NCI-H2171 (cell line): ENCODE data around the gene ITGB7.
"Not testable (repeated sequence)": the region's sequence is repeated elsewhere in the genome, so short reads cannot be mapped to it uniquely, and the experiment has no call there.

Experiments used
- DNase-seq: peaks from one replicate; lab custom pipeline; 2025; lab: John Stamatoyannopoulos, UW

The ITGB7 gene

GRCh38 chr12:53217051-53217930 is 10.2 kb upstream of the ITGB7 start:
- no peak for DNase-seq

- DNase-seq: no peak
Measured at GRCh38 chr12:53215497-53215896, 8.4 kb upstream of the ITGB7 start.

GRCh38 chr12:53214687-53215455 is 7.8 kb upstream of the ITGB7 start:
- DNase-seq: no peak

GRCh38 chr12:53214221-53214620 is 7.2 kb upstream of the ITGB7 start:
- DNase-seq: no peak

- DNase-seq: peak; percentile 74
Measured at GRCh38 chr12:53213348-53213747, 6.3 kb upstream of the ITGB7 start.

- no peak for DNase-seq
Measured at GRCh38 chr12:53212931-53213330, 5.9 kb upstream of the ITGB7 start.

GRCh38 chr12:53211476-53212381 is 4.7 kb upstream of the ITGB7 start:
- no peak for DNase-seq

- DNase-seq: no peak
Measured at GRCh38 chr12:53210843-53211242, 3.8 kb upstream of the ITGB7 start.

- DNase-seq: no peak
Measured at GRCh38 chr12:53208877-53209463, 1.9 kb upstream of the ITGB7 start.

- no peak for DNase-seq
Measured at GRCh38 chr12:53208435-53208834, 1.4 kb upstream of the ITGB7 start.

- DNase-seq: no peak
Measured at GRCh38 chr12:53205747-53206419, 1.2 kb downstream of the ITGB7 start.

GRCh38 chr12:53204351-53204750 is 2.7 kb downstream of the ITGB7 start:
- DNase-seq: no peak

GRCh38 chr12:53202316-53202715 is 4.7 kb downstream of the ITGB7 start:
- DNase-seq: not testable (repeated sequence)

- DNase-seq: no peak
Measured at GRCh38 chr12:53201639-53202038, 5.4 kb downstream of the ITGB7 start.

GRCh38 chr12:53201177-53201541 is 5.9 kb downstream of the ITGB7 start:
- DNase-seq: no peak

GRCh38 chr12:53200458-53201176 is 6.4 kb downstream of the ITGB7 start:
- DNase-seq: no peak

- DNase-seq: no peak
Measured at GRCh38 chr12:53200107-53200457, 7.0 kb downstream of the ITGB7 start.

- DNase-seq: no peak
Measured at GRCh38 chr12:53199700-53200099, 7.4 kb downstream of the ITGB7 start.

- DNase-seq: no peak
Measured at GRCh38 chr12:53198486-53199110, 8.5 kb downstream of the ITGB7 start.

- DNase-seq: no peak
Measured at GRCh38 chr12:53197011-53197640, 9.9 kb downstream of the ITGB7 start.
